ENCODE data around the gene EEIG1.

GRCh38 chr9:127945338-127945737, 35.5 kb downstream of the EEIG1 start:
- TF ChIP-seq, protein P1, sequence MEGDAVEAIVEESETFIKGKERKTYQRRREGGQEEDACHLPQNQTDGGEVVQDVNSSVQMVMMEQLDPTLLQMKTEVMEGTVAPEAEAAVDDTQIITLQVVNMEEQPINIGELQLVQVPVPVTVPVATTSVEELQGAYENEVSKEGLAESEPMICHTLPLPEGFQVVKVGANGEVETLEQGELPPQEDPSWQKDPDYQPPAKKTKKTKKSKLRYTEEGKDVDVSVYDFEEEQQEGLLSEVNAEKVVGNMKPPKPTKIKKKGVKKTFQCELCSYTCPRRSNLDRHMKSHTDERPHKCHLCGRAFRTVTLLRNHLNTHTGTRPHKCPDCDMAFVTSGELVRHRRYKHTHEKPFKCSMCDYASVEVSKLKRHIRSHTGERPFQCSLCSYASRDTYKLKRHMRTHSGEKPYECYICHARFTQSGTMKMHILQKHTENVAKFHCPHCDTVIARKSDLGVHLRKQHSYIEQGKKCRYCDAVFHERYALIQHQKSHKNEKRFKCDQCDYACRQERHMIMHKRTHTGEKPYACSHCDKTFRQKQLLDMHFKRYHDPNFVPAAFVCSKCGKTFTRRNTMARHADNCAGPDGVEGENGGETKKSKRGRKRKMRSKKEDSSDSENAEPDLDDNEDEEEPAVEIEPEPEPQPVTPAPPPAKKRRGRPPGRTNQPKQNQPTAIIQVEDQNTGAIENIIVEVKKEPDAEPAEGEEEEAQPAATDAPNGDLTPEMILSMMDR (IDR thresholded peaks at IDR 0.05): no peak
- TF ChIP-seq POLR2A (IDR thresholded peaks at IDR 0.05): no peak

All from body of pancreas (tissue), 4 donors.